ENCODE results near the gene MARK2.

Gene MARK2

GRCh38 chr11:63843041-63843440, 4.1 kb downstream of the MARK2 start:
- TF ChIP-seq CTCF (IDR thresholded peaks at IDR 0.05; ENCODE audit: control insufficient read depth, extremely low read depth, insufficient read depth): no peak
- DNase-seq (ENCODE audit: low read depth): no peak
- peak overlapping the region; percentile 91 for H3K4me3 ChIP-seq (ENCODE audit: low read depth, low read length)

GRCh38 chr11:63844836-63845235, 5.9 kb downstream of the MARK2 start:
- no peak for TF ChIP-seq CTCF (IDR thresholded peaks at IDR 0.05; ENCODE audit: control insufficient read depth, extremely low read depth, insufficient read depth)
- DNase-seq (ENCODE audit: low read depth): no peak
- no peak overlapping the region for H3K4me3 ChIP-seq (ENCODE audit: low read depth, low read length)

GRCh38 chr11:63845303-63845702, 6.4 kb downstream of the MARK2 start:
- DNase-seq (ENCODE audit: low read depth): no peak
- no peak for TF ChIP-seq CTCF (IDR thresholded peaks at IDR 0.05; ENCODE audit: control insufficient read depth, extremely low read depth, insufficient read depth)
- no peak overlapping the region for H3K4me3 ChIP-seq (ENCODE audit: low read depth, low read length)

- DNase-seq (ENCODE audit: low read depth): no peak
- no peak overlapping the region for H3K4me3 ChIP-seq (ENCODE audit: low read depth, low read length)
- TF ChIP-seq CTCF (IDR thresholded peaks at IDR 0.05; ENCODE audit: control insufficient read depth, extremely low read depth, insufficient read depth): no peak
Observed at GRCh38 chr11:63845911-63846310, 7.0 kb downstream of the MARK2 start.

- DNase-seq (ENCODE audit: low read depth): no peak
- no peak for TF ChIP-seq CTCF (IDR thresholded peaks at IDR 0.05; ENCODE audit: control insufficient read depth, extremely low read depth, insufficient read depth)
- no peak overlapping the region for H3K4me3 ChIP-seq (ENCODE audit: low read depth, low read length)
Observed at GRCh38 chr11:63846897-63847296, 8.0 kb downstream of the MARK2 start.

- peak overlapping the region; percentile 40 for H3K4me3 ChIP-seq (ENCODE audit: low read depth, low read length)
- no peak for TF ChIP-seq CTCF (IDR thresholded peaks at IDR 0.05; ENCODE audit: control insufficient read depth, extremely low read depth, insufficient read depth)
- DNase-seq (ENCODE audit: low read depth): peak; percentile 97
Observed at GRCh38 chr11:63847363-63847762, 8.5 kb downstream of the MARK2 start.

GRCh38 chr11:63849691-63850090, 10.8 kb downstream of the MARK2 start:
- TF ChIP-seq CTCF (IDR thresholded peaks at IDR 0.05; ENCODE audit: control insufficient read depth, extremely low read depth, insufficient read depth): no peak
- no peak for DNase-seq (ENCODE audit: low read depth)
- H3K4me3 ChIP-seq (ENCODE audit: low read depth, low read length): no peak overlapping the region
